ENCODE data around the gene CTDP1.

- TF ChIP-seq CTCF (conservative IDR thresholded peaks at IDR 0.05; ENCODE audit: low read depth, low read length) (no peak), EZH2 (IDR thresholded peaks at IDR 0.05; ENCODE audit: low read length, unreplicated experiment) (no peak)
Observed at GRCh38 chr18:79705272-79705671, 25.7 kb downstream of the CTDP1 start.
